RWPE1 (cell line): Measurements from ENCODE around the gene RAB8B.

ENCODE experiments used
- CTCF ChIA-PET: fragments of 350-600 bp; sonication (Branson Sonifier 250); formaldehyde crosslinking; extraction: SDS; loops from one replicate; lab custom pipeline; 2021; lab: Yijun Ruan, JAX
- POLR2A ChIA-PET: fragments of 400-600 bp; formaldehyde crosslinking; extraction: SDS; loops from one replicate; lab custom pipeline; 2020; ENCODE audit warnings: antibody characterized with exemption; ENCODE audit not compliant: low non-redundant PET; lab: Yijun Ruan, JAX
- DNase-seq: peaks from one replicate; pipeline ENCODE4 v3.0.0; 2012; ENCODE audit warnings: low spot score
- H3K27ac ChIP-seq: fragments of 450-650 bp; 2 replicates; pipeline ENCODE4 v1.5.1; 2017
- TF ChIP-seq, protein P1 (sequence below): fragments of 450-650 bp; conservative IDR thresholded peaks from 2 replicates; pipeline ENCODE4 v1.5.1; 2017; ENCODE audit warnings: low read depth, mild to moderate bottlenecking

The RAB8B gene

DNA sequence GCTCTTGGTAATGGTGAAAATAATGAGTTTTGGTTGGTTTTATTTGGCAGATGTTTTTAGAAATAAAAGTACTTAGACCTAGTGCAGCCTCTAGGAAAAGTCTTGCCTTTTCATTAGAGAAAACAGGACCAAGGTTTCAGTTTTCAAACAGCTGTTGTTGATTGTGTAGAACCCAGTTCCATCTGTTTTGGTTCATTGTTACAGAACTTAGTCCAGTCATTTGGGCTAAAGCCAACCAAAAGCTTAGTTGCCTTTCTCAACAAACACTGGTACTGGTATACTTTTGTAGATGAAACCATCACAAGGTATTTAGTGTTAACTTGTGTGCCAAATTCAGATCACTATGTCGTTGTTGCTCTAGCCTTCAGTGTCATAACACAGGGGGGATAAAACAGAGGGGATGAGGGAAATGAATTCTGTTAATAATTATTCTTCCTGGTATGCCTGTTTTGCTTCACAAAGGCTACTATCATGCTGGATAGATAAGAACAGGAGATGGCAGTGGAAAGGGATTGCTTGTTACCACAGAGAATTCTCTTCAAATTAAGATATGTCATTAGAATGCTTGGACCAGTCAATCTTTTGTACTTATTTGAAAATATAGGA, 75.4 kb downstream of the RAB8B start:
- TF ChIP-seq, protein P1, sequence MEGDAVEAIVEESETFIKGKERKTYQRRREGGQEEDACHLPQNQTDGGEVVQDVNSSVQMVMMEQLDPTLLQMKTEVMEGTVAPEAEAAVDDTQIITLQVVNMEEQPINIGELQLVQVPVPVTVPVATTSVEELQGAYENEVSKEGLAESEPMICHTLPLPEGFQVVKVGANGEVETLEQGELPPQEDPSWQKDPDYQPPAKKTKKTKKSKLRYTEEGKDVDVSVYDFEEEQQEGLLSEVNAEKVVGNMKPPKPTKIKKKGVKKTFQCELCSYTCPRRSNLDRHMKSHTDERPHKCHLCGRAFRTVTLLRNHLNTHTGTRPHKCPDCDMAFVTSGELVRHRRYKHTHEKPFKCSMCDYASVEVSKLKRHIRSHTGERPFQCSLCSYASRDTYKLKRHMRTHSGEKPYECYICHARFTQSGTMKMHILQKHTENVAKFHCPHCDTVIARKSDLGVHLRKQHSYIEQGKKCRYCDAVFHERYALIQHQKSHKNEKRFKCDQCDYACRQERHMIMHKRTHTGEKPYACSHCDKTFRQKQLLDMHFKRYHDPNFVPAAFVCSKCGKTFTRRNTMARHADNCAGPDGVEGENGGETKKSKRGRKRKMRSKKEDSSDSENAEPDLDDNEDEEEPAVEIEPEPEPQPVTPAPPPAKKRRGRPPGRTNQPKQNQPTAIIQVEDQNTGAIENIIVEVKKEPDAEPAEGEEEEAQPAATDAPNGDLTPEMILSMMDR = no peak
- ChIA-PET CTCF (interaction anchor here (0.7 kb wide), 1 partner anchor 66 kb away, joined by 3 read pairs; no protein-coding TSS in a partner anchor), POLR2A (no interaction called here)
- DNase-seq = no peak
- no peak overlapping the region for H3K27ac ChIP-seq

DNA sequence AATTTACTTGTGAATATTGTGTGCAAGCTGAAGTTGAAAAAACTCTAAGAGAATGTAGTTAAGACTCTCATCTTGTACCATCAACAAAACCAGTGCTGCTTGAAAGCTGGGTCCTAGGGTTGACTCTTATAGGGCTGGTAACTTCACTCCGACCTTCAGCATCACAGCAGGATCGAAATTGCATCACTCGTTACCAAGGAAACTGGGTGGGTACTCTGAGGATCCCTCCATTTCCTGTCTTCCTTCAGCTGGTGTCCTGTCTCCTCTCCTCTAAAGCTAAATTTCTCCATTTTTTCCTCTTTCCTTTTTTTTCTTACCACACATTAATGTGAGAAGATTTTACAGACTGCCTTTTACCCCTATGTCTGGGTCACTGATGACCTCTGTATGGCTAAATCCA, 85.0 kb downstream of the RAB8B start:
- POLR2A ChIA-PET = no interaction called here
- TF ChIP-seq, protein P1 = no peak
- CTCF ChIA-PET = no interaction called here
- no peak for DNase-seq
- no peak overlapping the region for H3K27ac ChIP-seq

DNA sequence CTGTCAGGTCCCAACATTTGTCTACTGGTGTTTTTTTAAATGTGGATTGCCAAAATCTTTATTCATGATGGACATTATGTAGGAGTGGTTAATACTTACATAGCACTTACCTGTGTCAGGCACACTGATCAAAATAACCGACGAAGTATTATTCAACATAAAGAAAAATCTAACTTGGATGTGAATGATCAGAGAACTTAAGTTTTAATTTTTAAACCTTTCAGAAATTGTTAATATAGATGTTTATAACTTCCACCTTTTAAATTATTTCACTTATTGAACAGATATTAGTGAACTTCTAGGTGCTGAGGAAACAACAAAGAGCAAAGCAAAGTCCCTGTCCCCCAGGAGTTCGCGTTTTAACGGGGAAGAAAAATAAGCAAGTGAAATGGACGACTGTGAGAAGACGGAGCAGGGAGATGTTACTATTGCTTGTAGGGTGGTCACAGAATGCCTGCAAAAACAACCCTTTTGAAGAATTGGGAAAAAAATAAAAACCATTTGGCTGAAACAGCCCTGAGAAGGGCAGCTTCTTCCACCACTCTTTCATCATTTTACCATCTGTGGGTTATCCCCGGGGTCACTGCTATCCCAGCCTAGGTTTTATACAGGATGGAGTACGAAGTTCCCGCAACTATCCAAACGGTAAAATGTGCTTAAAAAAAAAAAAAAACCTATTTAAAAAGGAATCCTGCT, 87.1 kb downstream of the RAB8B start:
- DNase-seq = peak; percentile 12
- ChIA-PET POLR2A (interaction anchor here (0.6 to 0.9 kb wide), 2 partner anchors 120 to 256 kb away, joined by 3 read pairs; partner anchors contain the start of gene RPS27L), CTCF (interaction anchor here (0.6 to 0.7 kb wide), 4 partner anchors 133 to 1243 kb away, joined by 3 to 5 read pairs (median 3); no protein-coding TSS in a partner anchor)
- peak overlapping the region; percentile 68 for H3K27ac ChIP-seq
- TF ChIP-seq, protein P1 = no peak

DNA sequence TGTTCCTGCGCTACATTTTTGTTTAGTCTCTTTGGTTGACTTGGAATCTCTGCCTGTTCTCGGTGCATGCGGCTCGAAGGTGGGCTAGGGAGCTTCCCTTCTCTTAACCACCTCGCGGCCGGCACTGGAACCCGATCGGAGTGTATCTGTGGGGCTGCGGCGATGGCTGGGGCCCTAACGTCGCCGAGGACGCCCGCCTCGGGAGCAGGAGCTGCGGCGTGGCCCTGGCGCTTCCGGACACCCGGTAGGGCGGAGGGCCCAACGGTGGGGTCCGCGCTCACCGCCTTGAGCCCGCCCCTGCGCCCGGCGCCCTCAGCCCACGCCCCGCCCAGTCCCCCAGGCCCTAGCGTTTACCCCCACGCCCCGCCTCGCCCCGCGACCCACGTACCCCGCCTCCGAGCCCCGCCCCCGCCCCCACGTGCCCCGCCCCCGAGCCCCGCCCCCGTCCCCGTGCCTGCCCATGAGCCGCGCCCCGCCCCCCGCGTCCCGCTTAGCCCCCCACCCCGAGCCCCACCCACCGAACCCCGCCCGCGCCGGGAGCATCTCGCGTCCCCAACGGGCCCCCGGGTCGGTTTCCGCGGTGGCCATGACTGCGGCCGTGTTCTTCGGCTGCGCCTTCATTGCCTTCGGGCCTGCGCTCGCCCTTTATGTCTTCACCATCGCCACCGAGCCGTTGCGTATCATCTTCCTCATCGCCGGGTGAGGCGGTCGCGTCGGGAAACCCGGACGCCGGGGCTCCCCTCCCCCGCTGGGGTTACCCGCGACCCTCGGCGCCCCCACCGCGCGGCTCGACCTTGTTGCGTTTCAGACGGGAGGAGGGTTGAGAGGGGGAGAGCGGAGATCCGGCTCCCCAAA, 87.9 kb downstream of the RAB8B start, which contains the start of gene APH1B:
Gene APH1B (plus strand): TSS at position 568 of the 855 bp plus-strand sequence. CDS start 19 bp downstream, at position 587.
- H3K27ac ChIP-seq = peak within 1 kb of the TSS; percentile 68
- ChIA-PET CTCF (interaction anchor here (0.6 to 0.7 kb wide), 5 partner anchors 12 to 1242 kb away, joined by 3 to 5 read pairs (median 3); no protein-coding TSS in a partner anchor), POLR2A (interaction anchor here (0.6 to 0.9 kb wide), 3 partner anchors 120 to 257 kb away, joined by 3 read pairs; partner anchors contain the start of gene RPS27L)
- TF ChIP-seq, protein P1 = no peak
- peak; percentile 54 for DNase-seq

DNA sequence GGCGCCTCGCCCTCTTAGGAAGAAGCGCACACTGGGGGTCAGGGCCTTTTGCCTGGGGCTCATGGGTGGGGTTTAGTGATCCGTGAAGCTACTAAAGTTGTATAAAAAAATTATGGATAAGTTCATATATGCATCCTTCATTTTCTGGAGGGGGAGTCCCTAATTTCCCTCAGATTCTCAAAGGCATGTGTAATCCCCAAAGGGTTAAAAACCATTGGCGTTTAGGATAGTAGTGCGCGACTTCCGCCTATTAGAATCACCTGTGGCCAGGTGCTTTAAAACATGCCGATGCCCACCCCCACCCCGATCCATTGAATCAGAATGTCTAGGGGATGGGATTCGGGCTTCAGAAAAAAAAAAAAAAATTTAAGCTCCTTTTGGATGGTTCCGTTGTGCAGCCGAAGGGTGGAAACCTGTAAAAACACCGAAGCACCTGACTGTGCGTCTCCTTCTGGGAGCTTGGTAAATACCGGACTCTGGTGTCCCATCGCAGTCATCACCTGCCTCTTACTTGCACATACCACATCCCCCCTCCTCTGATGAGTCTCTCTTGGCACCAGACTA, 88.6 kb downstream of the RAB8B start:
- peak overlapping the region; percentile 68 for H3K27ac ChIP-seq
- ChIA-PET CTCF (interaction anchor here (0.6 kb wide), 2 partner anchors 11 to 29 kb away, joined by 4 to 5 read pairs; no protein-coding TSS in a partner anchor), POLR2A (interaction anchor here (0.5 to 0.7 kb wide), 4 partner anchors 126 to 323 kb away, joined by 3 to 5 read pairs (median 3); no protein-coding TSS in a partner anchor)
- DNase-seq = no peak
- TF ChIP-seq, protein P1 = no peak
